ENCODE measurements around the gene KLHL29.

DNA sequence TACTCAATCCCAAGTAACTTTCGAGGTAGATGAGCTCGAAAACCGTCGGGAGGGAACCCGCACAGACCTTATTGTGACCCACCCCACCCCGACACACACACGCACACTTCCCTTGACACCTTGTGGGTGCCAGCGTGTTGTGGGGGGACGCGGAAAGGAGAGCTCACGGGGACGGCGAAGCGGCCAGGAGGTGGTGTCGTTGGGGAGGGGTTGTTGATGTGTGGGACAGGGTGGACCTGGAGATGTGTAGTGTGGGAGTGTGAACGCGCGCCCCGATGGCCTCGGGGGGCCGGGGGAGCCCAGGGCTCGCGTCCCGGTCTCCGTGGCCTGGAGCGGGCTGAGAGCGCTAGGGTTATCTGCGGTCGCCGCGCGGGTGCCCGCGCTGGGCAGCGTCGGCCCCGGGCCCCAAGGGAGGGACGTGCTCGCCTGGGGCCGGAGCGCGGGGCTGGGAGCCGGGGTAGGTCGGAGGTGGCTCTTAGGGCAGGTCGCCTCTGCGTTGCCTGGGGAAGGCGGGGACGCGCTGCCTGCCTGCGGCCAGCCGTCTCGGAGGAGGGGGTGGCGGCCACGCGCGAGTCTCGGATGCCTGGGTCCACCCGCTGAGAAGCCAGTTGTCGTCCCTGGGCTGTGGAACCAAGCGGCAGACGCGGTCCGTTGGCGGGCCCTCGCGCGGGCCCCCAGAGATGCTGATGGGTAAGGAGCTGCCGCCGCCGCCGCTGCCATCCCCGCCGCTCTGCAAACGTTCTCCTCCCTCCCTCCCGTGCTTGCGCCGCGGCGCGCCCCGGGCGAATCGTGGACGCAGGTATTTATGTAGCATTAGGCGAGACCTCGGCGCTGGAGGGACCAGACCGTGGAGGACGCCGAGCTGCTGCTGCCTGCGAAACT is 1.6 kb downstream of the KLHL29 start:
- TF ChIP-seq YEATS4 (CRISPR knock-in tag; IDR thresholded peaks at IDR 0.05; ENCODE audit: borderline replicate concordance) (no peak), STAT5B (CRISPR knock-in tag; IDR thresholded peaks at IDR 0.05) (no peak), ZFAT (CRISPR knock-in tag; conservative IDR thresholded peaks at IDR 0.05) (no peak), ZKSCAN8 (CRISPR knock-in tag; IDR thresholded peaks at IDR 0.05; ENCODE audit: borderline replicate concordance) (no peak), TAF1 (CRISPR knock-in tag; IDR thresholded peaks at IDR 0.05) (no peak), ZNF782 (CRISPR knock-in tag; IDR thresholded peaks at IDR 0.05; ENCODE audit: borderline replicate concordance) (no peak), PHF20 (CRISPR knock-in tag; IDR thresholded peaks at IDR 0.05) (no peak)
- TF ChIP-seq, protein P1, sequence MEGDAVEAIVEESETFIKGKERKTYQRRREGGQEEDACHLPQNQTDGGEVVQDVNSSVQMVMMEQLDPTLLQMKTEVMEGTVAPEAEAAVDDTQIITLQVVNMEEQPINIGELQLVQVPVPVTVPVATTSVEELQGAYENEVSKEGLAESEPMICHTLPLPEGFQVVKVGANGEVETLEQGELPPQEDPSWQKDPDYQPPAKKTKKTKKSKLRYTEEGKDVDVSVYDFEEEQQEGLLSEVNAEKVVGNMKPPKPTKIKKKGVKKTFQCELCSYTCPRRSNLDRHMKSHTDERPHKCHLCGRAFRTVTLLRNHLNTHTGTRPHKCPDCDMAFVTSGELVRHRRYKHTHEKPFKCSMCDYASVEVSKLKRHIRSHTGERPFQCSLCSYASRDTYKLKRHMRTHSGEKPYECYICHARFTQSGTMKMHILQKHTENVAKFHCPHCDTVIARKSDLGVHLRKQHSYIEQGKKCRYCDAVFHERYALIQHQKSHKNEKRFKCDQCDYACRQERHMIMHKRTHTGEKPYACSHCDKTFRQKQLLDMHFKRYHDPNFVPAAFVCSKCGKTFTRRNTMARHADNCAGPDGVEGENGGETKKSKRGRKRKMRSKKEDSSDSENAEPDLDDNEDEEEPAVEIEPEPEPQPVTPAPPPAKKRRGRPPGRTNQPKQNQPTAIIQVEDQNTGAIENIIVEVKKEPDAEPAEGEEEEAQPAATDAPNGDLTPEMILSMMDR (CRISPR knock-in tag; IDR thresholded peaks at IDR 0.05) = no peak
- TF ChIP-seq, protein P2, sequence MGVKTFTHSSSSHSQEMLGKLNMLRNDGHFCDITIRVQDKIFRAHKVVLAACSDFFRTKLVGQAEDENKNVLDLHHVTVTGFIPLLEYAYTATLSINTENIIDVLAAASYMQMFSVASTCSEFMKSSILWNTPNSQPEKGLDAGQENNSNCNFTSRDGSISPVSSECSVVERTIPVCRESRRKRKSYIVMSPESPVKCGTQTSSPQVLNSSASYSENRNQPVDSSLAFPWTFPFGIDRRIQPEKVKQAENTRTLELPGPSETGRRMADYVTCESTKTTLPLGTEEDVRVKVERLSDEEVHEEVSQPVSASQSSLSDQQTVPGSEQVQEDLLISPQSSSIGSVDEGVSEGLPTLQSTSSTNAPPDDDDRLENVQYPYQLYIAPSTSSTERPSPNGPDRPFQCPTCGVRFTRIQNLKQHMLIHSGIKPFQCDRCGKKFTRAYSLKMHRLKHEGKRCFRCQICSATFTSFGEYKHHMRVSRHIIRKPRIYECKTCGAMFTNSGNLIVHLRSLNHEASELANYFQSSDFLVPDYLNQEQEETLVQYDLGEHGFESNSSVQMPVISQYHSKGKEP (CRISPR knock-in tag; IDR thresholded peaks at IDR 0.05) = no peak

All from HepG2 (cell line).